Panc1 (cell line): Measurements from ENCODE around the gene PLBD1. TPM values are rescaled to one million over a fixed set of nuclear protein-coding genes. Genes with fewer than 3 reads are reported as not detected.

Experiments
- ATAC-seq: fragments of 200-7000 bp; cut with Tn5 transposase; 2 replicates; pipeline ENCODE4 v1.9.1; 2020; ENCODE audit warnings: mild to moderate bottlenecking, moderate library complexity
- BruUV-seq: library from RNA; stranded (reverse); fragments of 400-500 nt; replicated peaks from 2 replicates; lab custom pipeline; 2021; lab: Mats Ljungman, UMichigan
- CTCF ChIA-PET: fragments of 300-600 bp; sonication (Branson Sonifier 250); formaldehyde crosslinking; loops from one replicate; lab custom pipeline; 2022; ENCODE audit warnings: antibody characterized with exemption; lab: Charles Lee
- POLR2A ChIA-PET: fragments of 300-600 bp; sonication (Branson Sonifier 250); formaldehyde crosslinking; loops from one replicate; lab custom pipeline; 2022; ENCODE audit warnings: antibody characterized with exemption; lab: Charles Lee
- DNase-seq: peaks from one replicate; pipeline ENCODE4 v3.0.0-alpha.2; 2010; ENCODE audit warnings: low read depth, low spot score
- H3K27ac ChIP-seq: 2 replicates; pipeline ENCODE4 v1.5.1; 2011; ENCODE audit warnings: mild to moderate bottlenecking, low read length, inconsistent platforms
- H3K27me3 ChIP-seq: fragments of 200-500 bp; sonication (Bioruptor generic); 2 replicates; pipeline ENCODE4 v1.6.0; 2014; ENCODE audit warnings: low read length, inconsistent platforms; ENCODE audit not compliant: control insufficient read depth, insufficient read depth
- H3K36me3 ChIP-seq: fragments of 200-500 bp; sonication (Bioruptor generic); 2 replicates; pipeline ENCODE4 v1.5.1; 2014; ENCODE audit warnings: inconsistent platforms, mild to moderate bottlenecking, low read length, moderate library complexity; ENCODE audit not compliant: control insufficient read depth, insufficient read depth
- H3K4me1 ChIP-seq: 2 replicates; pipeline ENCODE4 v1.5.1; 2011; ENCODE audit warnings: inconsistent platforms, mild to moderate bottlenecking, low read length, moderate library complexity; ENCODE audit not compliant: control insufficient read depth, insufficient read depth
- H3K4me3 ChIP-seq, 2 experiments: 2 replicates each; pipeline ENCODE4 v1.5.1; 2011 to 2012; ENCODE audit warnings: low read depth in 2 of 2, low read length in 2 of 2, mild to moderate bottlenecking in 2 of 2, inconsistent platforms in 1 of 2, moderate library complexity in 1 of 2
- H3K9me3 ChIP-seq: fragments of 200-500 bp; sonication (Bioruptor generic); 2 replicates; pipeline ENCODE4 v1.5.1; 2014; ENCODE audit warnings: low read depth, mild to moderate bottlenecking, inconsistent platforms, low read length, moderate library complexity; ENCODE audit not compliant: control insufficient read depth, insufficient read depth
- POLR2AphosphoS5 ChIP-seq: IDR thresholded peaks from 2 replicates; pipeline ENCODE4 v1.6.1; 2012; ENCODE audit warnings: mild to moderate bottlenecking, low read depth, low read length, moderate library complexity
- SIN3A ChIP-seq: IDR thresholded peaks from 2 replicates; pipeline ENCODE4 v1.6.1; 2012; ENCODE audit warnings: low read depth, mild to moderate bottlenecking, low read length, moderate library complexity, borderline replicate concordance; ENCODE audit not compliant: insufficient read depth
- TCF7L2 ChIP-seq: IDR thresholded peaks from 2 replicates; pipeline ENCODE4 v1.6.1; 2011; ENCODE audit warnings: mild to moderate bottlenecking, low read depth, low read length, inconsistent platforms
- in situ Hi-C: cut with HindIII; loops from 2 replicates; pipeline ENCODE4 v1.10.0; 2016; ENCODE audit warnings: low sequenced_read_pairs, low pct_unique_long_range_greater_than_20kb
- intact Hi-C: fragments of 100-400 bp; cut with micrococcal nuclease; formaldehyde crosslinking; loops from one replicate; pipeline ENCODE4 v1.10.0; 2022; ENCODE audit not compliant: unreplicated experiment
- total RNA-seq: library from RNA; stranded (reverse); gene quantifications from one replicate; pipeline ENCODE4 v1.2.1, GENCODE V29; 2021; ENCODE audit not compliant: unreplicated experiment
- TF ChIP-seq, protein P1 (sequence below): fragments of 450-650 bp; IDR thresholded peaks from 2 replicates; pipeline ENCODE4 v1.5.1; 2017; ENCODE audit warnings: mild to moderate bottlenecking
- TF ChIP-seq, protein P2 (sequence below), 2 experiments: IDR thresholded peaks; 2 replicates each; pipeline ENCODE4 v1.6.1; 2011 to 2012; ENCODE audit warnings: low read depth in 2 of 2, control low read depth in 1 of 2, low read length in 1 of 2, mild to moderate bottlenecking in 1 of 2, moderate library complexity in 1 of 2; ENCODE audit not compliant: insufficient read depth in 1 of 2

PLBD1 gene
- total RNA-seq, 1 experiment from 2014 or later, result 37.8 TPM

DNA sequence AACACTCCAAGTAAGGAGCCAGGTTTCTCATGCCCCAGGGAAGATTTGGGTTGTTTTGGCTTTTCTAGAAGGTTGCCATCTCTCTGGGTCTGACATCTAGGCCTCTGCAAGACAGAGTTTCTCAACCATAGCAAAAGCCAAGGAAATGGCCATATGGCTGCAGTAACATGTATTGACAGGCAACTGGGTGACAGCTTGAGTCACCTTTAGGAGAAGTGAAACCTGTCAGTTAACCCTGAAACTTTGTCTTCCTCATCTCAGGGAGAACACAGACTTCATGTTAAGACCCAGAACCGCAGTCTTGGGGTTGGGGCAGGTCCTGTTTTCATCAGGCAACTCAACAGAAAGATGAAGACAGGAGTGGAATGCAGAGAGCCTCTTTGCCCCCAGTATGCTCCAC lies 46.0 kb upstream of the PLBD1 start:
- Histone ChIP-seq H3K4me1 (no peaks in the 10 kb centered on the region), H3K9me3 (0 out of 2 replicates have a peak, but pooled peaks cover 3% of the 10 kb centered on the region), H3K4me3 (no peak overlapping the region), H3K27me3 (no peaks in the 10 kb centered on the region), H3K36me3 (no peaks in the 10 kb centered on the region), H3K27ac (no peak overlapping the region)
- BruUV-seq, result no TSS peak
- no peak for ATAC-seq
- POLR2A ChIA-PET, result no interaction called here
- DNase-seq, result no peak
- TF ChIP-seq, protein P1, sequence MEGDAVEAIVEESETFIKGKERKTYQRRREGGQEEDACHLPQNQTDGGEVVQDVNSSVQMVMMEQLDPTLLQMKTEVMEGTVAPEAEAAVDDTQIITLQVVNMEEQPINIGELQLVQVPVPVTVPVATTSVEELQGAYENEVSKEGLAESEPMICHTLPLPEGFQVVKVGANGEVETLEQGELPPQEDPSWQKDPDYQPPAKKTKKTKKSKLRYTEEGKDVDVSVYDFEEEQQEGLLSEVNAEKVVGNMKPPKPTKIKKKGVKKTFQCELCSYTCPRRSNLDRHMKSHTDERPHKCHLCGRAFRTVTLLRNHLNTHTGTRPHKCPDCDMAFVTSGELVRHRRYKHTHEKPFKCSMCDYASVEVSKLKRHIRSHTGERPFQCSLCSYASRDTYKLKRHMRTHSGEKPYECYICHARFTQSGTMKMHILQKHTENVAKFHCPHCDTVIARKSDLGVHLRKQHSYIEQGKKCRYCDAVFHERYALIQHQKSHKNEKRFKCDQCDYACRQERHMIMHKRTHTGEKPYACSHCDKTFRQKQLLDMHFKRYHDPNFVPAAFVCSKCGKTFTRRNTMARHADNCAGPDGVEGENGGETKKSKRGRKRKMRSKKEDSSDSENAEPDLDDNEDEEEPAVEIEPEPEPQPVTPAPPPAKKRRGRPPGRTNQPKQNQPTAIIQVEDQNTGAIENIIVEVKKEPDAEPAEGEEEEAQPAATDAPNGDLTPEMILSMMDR, result no peak
- TF ChIP-seq POLR2AphosphoS5 (no peak), TCF7L2 (no peak), SIN3A (no peak)
- TF ChIP-seq, protein P2, sequence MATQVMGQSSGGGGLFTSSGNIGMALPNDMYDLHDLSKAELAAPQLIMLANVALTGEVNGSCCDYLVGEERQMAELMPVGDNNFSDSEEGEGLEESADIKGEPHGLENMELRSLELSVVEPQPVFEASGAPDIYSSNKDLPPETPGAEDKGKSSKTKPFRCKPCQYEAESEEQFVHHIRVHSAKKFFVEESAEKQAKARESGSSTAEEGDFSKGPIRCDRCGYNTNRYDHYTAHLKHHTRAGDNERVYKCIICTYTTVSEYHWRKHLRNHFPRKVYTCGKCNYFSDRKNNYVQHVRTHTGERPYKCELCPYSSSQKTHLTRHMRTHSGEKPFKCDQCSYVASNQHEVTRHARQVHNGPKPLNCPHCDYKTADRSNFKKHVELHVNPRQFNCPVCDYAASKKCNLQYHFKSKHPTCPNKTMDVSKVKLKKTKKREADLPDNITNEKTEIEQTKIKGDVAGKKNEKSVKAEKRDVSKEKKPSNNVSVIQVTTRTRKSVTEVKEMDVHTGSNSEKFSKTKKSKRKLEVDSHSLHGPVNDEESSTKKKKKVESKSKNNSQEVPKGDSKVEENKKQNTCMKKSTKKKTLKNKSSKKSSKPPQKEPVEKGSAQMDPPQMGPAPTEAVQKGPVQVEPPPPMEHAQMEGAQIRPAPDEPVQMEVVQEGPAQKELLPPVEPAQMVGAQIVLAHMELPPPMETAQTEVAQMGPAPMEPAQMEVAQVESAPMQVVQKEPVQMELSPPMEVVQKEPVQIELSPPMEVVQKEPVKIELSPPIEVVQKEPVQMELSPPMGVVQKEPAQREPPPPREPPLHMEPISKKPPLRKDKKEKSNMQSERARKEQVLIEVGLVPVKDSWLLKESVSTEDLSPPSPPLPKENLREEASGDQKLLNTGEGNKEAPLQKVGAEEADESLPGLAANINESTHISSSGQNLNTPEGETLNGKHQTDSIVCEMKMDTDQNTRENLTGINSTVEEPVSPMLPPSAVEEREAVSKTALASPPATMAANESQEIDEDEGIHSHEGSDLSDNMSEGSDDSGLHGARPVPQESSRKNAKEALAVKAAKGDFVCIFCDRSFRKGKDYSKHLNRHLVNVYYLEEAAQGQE (IDR thresholded peaks at IDR 0.05; ENCODE audit: insufficient read depth in 1 of 2, low read depth in 2 of 2, low read length in 1 of 2), result no peak
- CTCF ChIA-PET, result no interaction called here
- in situ Hi-C loops (no loop called here), intact Hi-C loops (no loop called here)

DNA sequence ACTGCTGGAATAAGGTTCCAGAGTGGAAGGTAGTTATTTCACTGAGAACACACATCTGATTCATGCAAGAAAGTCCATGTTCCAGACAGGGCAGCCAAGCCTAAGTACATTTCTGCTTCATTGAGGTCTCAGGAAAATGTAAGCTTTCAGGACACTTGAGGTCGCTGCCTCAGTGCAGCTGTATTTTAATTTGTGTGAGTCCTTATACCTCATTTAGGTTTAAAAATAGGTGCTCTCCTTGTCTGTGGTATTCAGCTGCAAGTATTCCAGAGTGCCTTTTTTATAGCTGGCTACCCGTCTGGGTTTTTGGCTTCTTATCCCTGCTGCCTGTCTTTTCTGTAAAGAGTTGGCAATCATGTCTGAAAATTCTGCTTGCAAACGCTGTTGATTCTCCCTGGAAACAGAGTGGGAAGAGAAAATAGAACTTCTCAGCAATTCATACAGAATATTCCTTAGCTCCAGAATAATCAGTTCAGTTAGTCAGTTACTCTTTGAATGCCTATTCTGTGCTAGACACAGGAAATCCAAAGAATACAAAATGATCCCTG lies 45.3 kb upstream of the PLBD1 start:
- Histone ChIP-seq H3K27ac (no peak overlapping the region), H3K4me1 (no peaks in the 10 kb centered on the region), H3K36me3 (no peaks in the 10 kb centered on the region), H3K27me3 (no peaks in the 10 kb centered on the region), H3K4me3 (no peak overlapping the region), H3K9me3 (0 out of 2 replicates have a peak, but pooled peaks cover 3% of the 10 kb centered on the region)
- POLR2A ChIA-PET, result no interaction called here
- BruUV-seq, result no TSS peak
- intact Hi-C loops (no loop called here), in situ Hi-C loops (no loop called here)
- TF ChIP-seq SIN3A (no peak), POLR2AphosphoS5 (no peak), TCF7L2 (no peak)
- TF ChIP-seq, protein P1, result no peak
- TF ChIP-seq, protein P2 (IDR thresholded peaks at IDR 0.05; ENCODE audit: insufficient read depth in 1 of 2, low read depth in 2 of 2, low read length in 1 of 2), result no peak
- CTCF ChIA-PET, result no interaction called here
- no peak for ATAC-seq
- no peak for DNase-seq
